K562 (cell line): Measurements from ENCODE around the gene WNT16. TPM values are rescaled to one million over a fixed set of nuclear protein-coding genes. Genes with fewer than 3 reads are reported as not detected.

ENCODE experiments used
- ATAC-seq: fragments of 200-7000 bp; cut with Tn5 transposase; 3 replicates; pipeline ENCODE4 v1.9.1; 2020; ENCODE audit warnings: moderate library complexity
- BruUV-seq: library from RNA; stranded (reverse); fragments of 400-500 nt; replicated peaks from 2 replicates; lab custom pipeline; 2021; lab: Mats Ljungman, UMichigan
- CTCF ChIA-PET: fragments of 300-600 bp; formaldehyde crosslinking; extraction: SDS; loops from one replicate; lab custom pipeline; 2021; ENCODE audit warnings: low intra/inter-chr PET ratio; lab: Yijun Ruan, JAX
- POLR2A ChIA-PET: fragments of 300-600, 350-650 bp; sonication (Branson Sonifier 250); formaldehyde crosslinking; extraction: SDS; loops from one replicate; lab custom pipeline; 2021; ENCODE audit warnings: antibody characterized with exemption, inconsistent platforms; lab: Yijun Ruan, JAX
- DNase-seq, 4 experiments: peaks; one replicate each; pipeline versions ENCODE4 v3.0.0 to v3.0.0-alpha.2; 2011 to 2018; ENCODE audit warnings: low spot score in 3 of 4, mixed read lengths in 3 of 4; ENCODE audit errors: extremely low read depth in 1 of 4
- FAIRE-seq: peaks from 2 replicates; lab custom pipeline; 2011; peaks lifted over from hg19 to GRCh38; lab: Jason Lieb, UNC
- H2AFZ ChIP-seq: 2 replicates; pipeline ENCODE4 v1.6.0; 2011; ENCODE audit warnings: low read depth, low read length, control low read depth, inconsistent platforms
- H3K27ac ChIP-seq: fragments of 200-600 bp; 3 replicates; pipeline ENCODE4 v1.8.0; 2011; ENCODE audit warnings: low read depth, mild to moderate bottlenecking, control low read depth, inconsistent platforms, low read length, moderate library complexity, mixed read lengths; ENCODE audit errors: extremely low read depth
- H3K27me3 ChIP-seq, 2 experiments: fragments of 300-600 bp in 1 of 2; 2 replicates in 1 of 2; 3 replicates in 1 of 2; pipeline versions ENCODE4 v1.6.0 to v1.8.0; 2011; ENCODE audit warnings: inconsistent platforms in 2 of 2, low read length in 2 of 2, mild to moderate bottlenecking in 1 of 2, mixed read lengths in 1 of 2, moderate library complexity in 1 of 2; ENCODE audit not compliant: control insufficient read depth in 2 of 2, insufficient read depth in 2 of 2
- H3K36me3 ChIP-seq: fragments of 300-600 bp; 3 replicates; pipeline ENCODE4 v1.8.0; 2011; ENCODE audit warnings: mild to moderate bottlenecking, low read length, inconsistent platforms; ENCODE audit not compliant: control insufficient read depth, insufficient read depth
- H3K4me1 ChIP-seq, 2 experiments: fragments of 200-600 bp in 1 of 2; replicated peaks in 1 of 2; 2 replicates in 1 of 2; 3 replicates in 1 of 2; pipeline versions ENCODE4 v1.5.1 to v1.8.0; 2011; ENCODE audit warnings: inconsistent platforms in 2 of 2, low read length in 2 of 2, mild to moderate bottlenecking in 1 of 2, mixed read lengths in 1 of 2, moderate library complexity in 1 of 2; ENCODE audit not compliant: control insufficient read depth in 2 of 2, insufficient read depth in 2 of 2
- H3K4me2 ChIP-seq: 2 replicates; pipeline ENCODE4 v1.6.1; 2011; ENCODE audit warnings: low read length, control low read depth, inconsistent platforms, mixed read lengths; ENCODE audit not compliant: insufficient read depth
- H3K4me3 ChIP-seq: fragments of 200-600 bp; sonication (generic), shearing (Covaris generic); 2 replicates; pipeline ENCODE4 v1.5.1; 2016; ENCODE audit warnings: control low read depth, inconsistent platforms
- H3K79me2 ChIP-seq: fragments of 200-600 bp; 3 replicates; pipeline ENCODE4 v1.8.0; 2011; ENCODE audit warnings: low read length, inconsistent platforms; ENCODE audit not compliant: control insufficient read depth, insufficient read depth
- H3K9ac ChIP-seq, 2 experiments: 2 replicates each; pipeline versions ENCODE4 v1.6.0 to v1.6.1; 2011; ENCODE audit warnings: low read depth in 2 of 2, low read length in 2 of 2, control low read depth in 1 of 2, inconsistent platforms in 1 of 2, mild to moderate bottlenecking in 1 of 2, mixed read lengths in 1 of 2; ENCODE audit not compliant: insufficient read depth in 1 of 2
- H3K9me1 ChIP-seq: one replicate; pipeline ENCODE4 v1.6.0; 2011; ENCODE audit warnings: inconsistent platforms, mild to moderate bottlenecking, low read length, moderate library complexity; ENCODE audit not compliant: control insufficient read depth, insufficient read depth
- H3K9me3 ChIP-seq: replicated peaks from 2 replicates; pipeline ENCODE4 v1.5.1; 2011; ENCODE audit warnings: low read depth, low read length, inconsistent platforms; ENCODE audit not compliant: control insufficient read depth, insufficient read depth
- H4K20me1 ChIP-seq: replicated peaks from 2 replicates; pipeline ENCODE4 v1.6.1; 2011; ENCODE audit warnings: low read length, inconsistent platforms, mixed read lengths; ENCODE audit not compliant: control insufficient read depth, insufficient read depth
- ARID1B ChIP-seq: fragments of 450-650 bp; IDR thresholded peaks from 2 replicates; pipeline ENCODE4 v1.6.1; 2016; ENCODE audit warnings: antibody characterized with exemption, mild to moderate bottlenecking, inconsistent platforms
- DDX20 ChIP-seq: fragments of 450-650 bp; IDR thresholded peaks from 2 replicates; pipeline ENCODE4 v1.6.1; 2016; ENCODE audit warnings: missing genetic modification characterization, low read depth, mild to moderate bottlenecking, missing compliant biosample characterization, moderate library complexity
- EWSR1 ChIP-seq: fragments of 450-650 bp; IDR thresholded peaks from 2 replicates; pipeline ENCODE4 v1.6.1; 2018; ENCODE audit warnings: borderline replicate concordance, mild to moderate bottlenecking, low read depth, moderate library complexity; ENCODE audit not compliant: partially characterized antibody
- POLR2A ChIP-seq: fragments of 450-650 bp; conservative IDR thresholded peaks from 2 replicates; pipeline ENCODE4 v1.6.1; 2016
- POLR2G ChIP-seq: fragments of 200-400 bp; formaldehyde crosslinking; IDR thresholded peaks from 2 replicates; pipeline ENCODE4 v1.6.1; 2017; ENCODE audit warnings: low read depth, mild to moderate bottlenecking, antibody characterized with exemption, low read length, moderate library complexity
- RBM14 ChIP-seq: fragments of 200-400 bp; formaldehyde crosslinking; IDR thresholded peaks from 2 replicates; pipeline ENCODE4 v1.6.1; 2018; ENCODE audit warnings: low read depth, mild to moderate bottlenecking, low read length, moderate library complexity, borderline replicate concordance; ENCODE audit not compliant: insufficient read depth
- RBM22 ChIP-seq: fragments of 200-400 bp; formaldehyde crosslinking; IDR thresholded peaks from 2 replicates; pipeline ENCODE4 v1.6.1; 2018; ENCODE audit warnings: low read length, low read depth; ENCODE audit not compliant: poor library complexity, severe bottlenecking
- SP2 ChIP-seq: IDR thresholded peaks from 2 replicates; pipeline ENCODE4 v1.6.1; 2011; ENCODE audit warnings: mild to moderate bottlenecking, low read depth, low read length, moderate library complexity; ENCODE audit not compliant: poor library complexity, severe bottlenecking; ENCODE audit errors: extremely low read depth
- STAG1 ChIP-seq: sonication (generic); formaldehyde crosslinking; IDR thresholded peaks from 2 replicates; pipeline ENCODE4 v1.5.0; 2020; ENCODE audit warnings: missing genetic modification reagents, borderline replicate concordance
- TAF15 ChIP-seq: fragments of 200-400 bp; formaldehyde crosslinking; IDR thresholded peaks from 2 replicates; pipeline ENCODE4 v1.6.1; 2017; ENCODE audit warnings: mild to moderate bottlenecking, low read depth, low read length, moderate library complexity
- TAL1 ChIP-seq: fragments of 450-650 bp; IDR thresholded peaks from 2 replicates; pipeline ENCODE4 v1.6.1; 2016; ENCODE audit warnings: mild to moderate bottlenecking
- ZNF695 ChIP-seq: fragments of 450-650 bp; formaldehyde crosslinking; IDR thresholded peaks from 2 replicates; pipeline ENCODE4 v1.4.0; 2020; ENCODE audit warnings: mild to moderate bottlenecking, moderate library complexity
- WGBS: fragments of 100-300 bp; shearing (Covaris generic); methylation state at CpG from one replicate; pipeline ENCODE4 v1.1.6; 2016; ENCODE audit warnings: low coverage, mixed read lengths; ENCODE audit not compliant: insufficient coverage; ENCODE audit errors: missing lambda C conversion rate; 5-methylcytosine and 5-hydroxymethylcytosine counted together
- in situ Hi-C: fragments of 300-500 bp; cut with MboI; formaldehyde crosslinking; loops from 4 replicates; pipeline ENCODE4 v1.15.0; 2018; ENCODE audit warnings: inconsistent platforms, mixed read lengths
- intact Hi-C: fragments of 100-400 bp; cut with micrococcal nuclease; formaldehyde crosslinking; loops from 2 replicates; pipeline ENCODE4 v1.14.2; 2022
- polyA plus RNA-seq, 8 experiments: library from polyadenylated mRNA; depleted of rRNA in 4 of 8; stranded (reverse) in 5 of 8; unstranded in 3 of 8; fragments of >200 nt; fragmentation: Nextera tagmentation in 2 of 8; fragmentation: Illumina TruSeq in 1 of 8; extraction: Ambion mirVana in 2 of 8; extraction: Trizol in 1 of 8; gene quantifications; 2 replicates each; pipeline versions ENCODE4 v1.2.1 to v1.2.3, GENCODE V29; 2011 to 2014; ENCODE audit warnings: inconsistent platforms in 1 of 8, missing spikeins in 1 of 8
- total RNA-seq, 7 experiments: library from RNA; depleted of rRNA in 6 of 7; stranded (reverse); fragments of >200 nt in 6 of 7; fragmentation: Illumina TruSeq in 2 of 7; extraction: Trizol in 2 of 7; gene quantifications; 2 replicates each; pipeline versions ENCODE4 v1.2.1 to v1.2.3, GENCODE V29; 2011 to 2021; ENCODE audit warnings: low replicate concordance in 1 of 7
- TF ChIP-seq, protein P1 (sequence below): fragments of 250-450 bp; sonication (Bioruptor Pico); IDR thresholded peaks from 2 replicates; pipeline ENCODE4 v1.5.0; 2021
- TF ChIP-seq, protein P2 (sequence below): fragments of 250-450 bp; sonication (Bioruptor Pico); IDR thresholded peaks from 2 replicates; pipeline ENCODE4 v1.8.0; 2021; ENCODE audit warnings: borderline replicate concordance, mild to moderate bottlenecking, moderate library complexity; ENCODE audit not compliant: poor library complexity, severe bottlenecking

WNT16 gene
- total and polyA plus RNA-seq, 9 of the 15 experiments (the other 6 are each of a cell fraction or from before 2014, with no cell fraction given): 0.06 to 0.07 TPM; not detected in 7

DNA sequence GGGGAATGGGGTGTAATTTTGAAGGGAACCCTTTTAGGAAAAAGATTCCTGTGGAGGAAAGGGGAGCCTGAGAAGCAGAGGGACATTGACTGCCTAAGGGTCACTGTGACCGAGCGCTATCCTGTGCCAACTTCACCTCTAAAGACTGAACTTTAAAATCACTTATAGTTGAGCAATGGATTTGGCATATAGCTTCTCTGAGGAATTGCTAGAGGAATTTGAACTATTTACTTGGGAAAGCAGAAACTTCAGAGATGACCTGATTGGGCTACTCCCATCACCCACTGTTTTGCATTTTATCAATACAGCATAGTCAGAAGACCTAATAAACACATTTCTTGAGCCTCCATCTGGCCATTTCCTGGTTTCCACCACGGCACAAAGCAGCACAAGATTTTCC, 23.7 kb upstream of the WNT16 start:
- intact Hi-C loops: no loop called here
- DNase-seq (no peak), ATAC-seq (no peak), FAIRE-seq (no peak)
- Histone ChIP-seq H3K9ac (no peak overlapping the region), H3K4me1 (no peaks in the 10 kb centered on the region), H3K27ac (no peak overlapping the region), H4K20me1 (no peaks in the 10 kb centered on the region), H3K27me3 (no peaks in the 10 kb centered on the region), H3K36me3 (peaks cover 2% of the 10 kb centered on the region; the same call in 1 of the 3 replicates), H3K4me2 (no peak overlapping the region), H3K9me3 (no peaks in the 10 kb centered on the region), H3K79me2 (no peaks in the 10 kb centered on the region), H3K4me3 (no peak overlapping the region), H3K9me1 (no peaks in the 10 kb centered on the region), H2AFZ (no peak overlapping the region)
- CTCF ChIA-PET: no interaction called here
- WGBS: 51% methylated on average over 3 of the region's 3 CpGs
- in situ Hi-C loops: no loop called here
- POLR2A ChIA-PET: no interaction called here
- 0 out of 2 replicates have a peak, but pooled peaks have one; percentile 28 for TF ChIP-seq POLR2G
- TF ChIP-seq, protein P1, sequence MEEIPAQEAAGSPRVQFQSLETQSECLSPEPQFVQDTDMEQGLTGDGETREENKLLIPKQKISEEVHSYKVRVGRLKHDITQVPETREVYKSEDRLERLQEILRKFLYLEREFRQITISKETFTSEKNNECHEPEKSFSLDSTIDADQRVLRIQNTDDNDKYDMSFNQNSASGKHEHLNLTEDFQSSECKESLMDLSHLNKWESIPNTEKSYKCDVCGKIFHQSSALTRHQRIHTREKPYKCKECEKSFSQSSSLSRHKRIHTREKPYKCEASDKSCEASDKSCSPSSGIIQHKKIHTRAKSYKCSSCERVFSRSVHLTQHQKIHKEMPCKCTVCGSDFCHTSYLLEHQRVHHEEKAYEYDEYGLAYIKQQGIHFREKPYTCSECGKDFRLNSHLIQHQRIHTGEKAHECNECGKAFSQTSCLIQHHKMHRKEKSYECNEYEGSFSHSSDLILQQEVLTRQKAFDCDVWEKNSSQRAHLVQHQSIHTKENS (CRISPR knock-in tag): no peak
- TF ChIP-seq POLR2A: no peak; the same call in 1 of the 2 replicates
- TF ChIP-seq ZNF695 (CRISPR knock-in tag): no peak
- TF ChIP-seq RBM14: no peak
- no peak for TF ChIP-seq STAG1 (CRISPR knock-in tag)
- TF ChIP-seq, protein P2, sequence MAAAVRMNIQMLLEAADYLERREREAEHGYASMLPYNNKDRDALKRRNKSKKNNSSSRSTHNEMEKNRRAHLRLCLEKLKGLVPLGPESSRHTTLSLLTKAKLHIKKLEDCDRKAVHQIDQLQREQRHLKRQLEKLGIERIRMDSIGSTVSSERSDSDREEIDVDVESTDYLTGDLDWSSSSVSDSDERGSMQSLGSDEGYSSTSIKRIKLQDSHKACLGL (CRISPR knock-in tag): no peak
- no peak for TF ChIP-seq DDX20
- TF ChIP-seq TAL1: no peak
- TF ChIP-seq EWSR1: no peak
- no peak for TF ChIP-seq ARID1B
- no peak for TF ChIP-seq TAF15
- peak; percentile 59 for TF ChIP-seq RBM22
- no peak for TF ChIP-seq SP2
- BruUV-seq: no TSS peak
